GM12891 (cell line): ENCODE data around the gene STXBP4.

Experiments used
- DNase-seq: peaks from one replicate; pipeline ENCODE4 v3.0.0; 2011; ENCODE audit warnings: low spot score; ENCODE audit not compliant: insufficient read length
- FAIRE-seq: peaks from 2 replicates; lab custom pipeline; 2011; peaks lifted over from hg19 to GRCh38; lab: Jason Lieb, UNC
- PAX5 ChIP-seq: IDR thresholded peaks from 2 replicates; pipeline ENCODE4 v1.6.1; 2011; ENCODE audit warnings: low read length, moderate library complexity, mild to moderate bottlenecking; ENCODE audit not compliant: insufficient read depth, severe bottlenecking
- POLR2A ChIP-seq: IDR thresholded peaks from 2 replicates; pipeline ENCODE4 v1.6.1; 2011; ENCODE audit warnings: low read depth, low read length, control low read depth
- POLR2AphosphoS5 ChIP-seq: IDR thresholded peaks from 2 replicates; pipeline ENCODE4 v1.6.1; 2011; ENCODE audit warnings: low read depth, low read length, control low read depth
- POU2F2 ChIP-seq: IDR thresholded peaks from 2 replicates; pipeline ENCODE4 v1.6.1; 2011; ENCODE audit warnings: low read depth, mild to moderate bottlenecking, control low read depth, low read length, moderate library complexity
- SPI1 ChIP-seq: IDR thresholded peaks from 2 replicates; pipeline ENCODE4 v1.6.1; 2011; ENCODE audit warnings: low read depth, low read length, control low read depth
- TAF1 ChIP-seq: IDR thresholded peaks from 2 replicates; pipeline ENCODE4 v1.6.1; 2011; ENCODE audit warnings: low read depth, low read length, control low read depth

The STXBP4 gene

DNA sequence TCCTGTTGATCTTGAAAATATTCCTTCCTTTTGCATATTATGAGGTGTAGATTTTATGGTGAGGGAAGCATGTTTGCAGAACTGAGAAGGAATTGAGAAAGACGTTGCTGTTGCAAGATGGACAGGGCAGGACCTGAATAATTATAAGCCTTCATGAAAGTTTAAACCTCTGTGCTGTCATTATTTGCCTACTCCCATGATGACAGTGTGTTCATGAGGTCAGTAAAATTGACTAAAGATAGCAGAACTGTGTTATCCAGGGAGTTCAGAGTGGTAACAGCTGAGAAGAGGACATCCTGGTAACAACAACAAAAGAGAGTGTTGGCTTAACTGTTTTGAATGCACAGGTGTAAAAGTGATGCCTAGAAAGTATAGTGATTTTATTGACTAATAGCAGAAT lies 250.9 kb downstream of the STXBP4 start:
- FAIRE-seq = no peak
- no peak for TF ChIP-seq SPI1
- no peak for TF ChIP-seq TAF1
- TF ChIP-seq POLR2A = no peak
- no peak for TF ChIP-seq POU2F2
- no peak for TF ChIP-seq PAX5
- TF ChIP-seq POLR2AphosphoS5 = no peak
- DNase-seq = no peak

DNA sequence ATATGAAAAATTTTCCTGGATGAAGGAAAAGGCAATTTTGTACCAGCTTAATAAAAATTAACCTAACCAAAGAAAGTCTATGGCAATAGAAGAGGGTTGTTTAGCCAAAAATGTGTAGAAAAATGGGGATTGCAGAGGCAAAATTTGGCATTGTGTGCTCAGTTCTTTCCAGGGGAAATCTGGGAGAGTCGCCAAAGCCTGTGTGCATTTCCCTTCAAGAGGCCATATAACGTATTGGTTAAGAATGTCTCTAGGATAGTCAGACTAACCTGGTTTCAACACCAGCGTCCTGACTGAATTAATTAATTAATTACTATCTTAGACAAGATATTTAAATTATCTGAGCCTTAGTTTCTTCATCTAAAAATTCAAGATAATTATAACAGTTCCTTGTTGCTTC lies 251.4 kb downstream of the STXBP4 start:
- FAIRE-seq (no peak), DNase-seq (no peak)
- TF ChIP-seq POLR2A (no peak), PAX5 (no peak), POLR2AphosphoS5 (no peak), TAF1 (no peak), POU2F2 (no peak), SPI1 (no peak)
